ENCODE measurements around the gene EDIL3. TPM values are rescaled to one million over a fixed set of nuclear protein-coding genes. Genes with fewer than 3 reads are reported as not detected.
"Not testable (repeated sequence)": the region's sequence is repeated elsewhere in the genome, so short reads cannot be mapped to it uniquely, and the experiment has no call there.

Gene EDIL3
- total RNA-seq, 3 donors from 2014 or later: 29.7 to 39.8 (median 39.6) TPM

DNA sequence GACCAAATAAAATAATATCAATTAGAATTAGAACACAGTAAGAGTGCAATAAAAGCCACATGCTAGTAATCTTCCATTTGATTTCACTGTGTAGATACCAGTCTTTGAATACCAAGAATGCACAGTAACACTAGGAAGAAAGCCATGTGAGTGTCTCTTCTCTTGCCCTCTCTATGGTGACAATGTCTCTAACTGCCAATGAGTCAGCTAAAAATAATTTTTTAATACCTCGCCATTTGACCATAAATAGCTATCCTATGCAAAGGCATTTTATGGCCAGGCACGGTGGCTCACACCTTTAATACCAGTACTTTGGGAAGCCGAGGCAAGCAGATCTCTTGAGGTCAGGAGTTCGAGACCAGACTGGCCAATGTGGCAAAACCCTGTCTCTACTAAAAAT lies 30.6 kb downstream of the EDIL3 start:
- no peaks in the 10 kb centered on the region for H3K36me3 ChIP-seq (ENCODE audit: low read depth)
- no peak overlapping the region for H3K4me3 ChIP-seq
- no peaks in the 10 kb centered on the region for H3K9me3 ChIP-seq
- no peak for DNase-seq
- no peaks in the 10 kb centered on the region for H3K4me1 ChIP-seq (ENCODE audit: low read depth)
- ATAC-seq: no peak
- intact Hi-C loops (cut with DNase I, micrococcal nuclease): no loop called here
- TF ChIP-seq, protein P1, sequence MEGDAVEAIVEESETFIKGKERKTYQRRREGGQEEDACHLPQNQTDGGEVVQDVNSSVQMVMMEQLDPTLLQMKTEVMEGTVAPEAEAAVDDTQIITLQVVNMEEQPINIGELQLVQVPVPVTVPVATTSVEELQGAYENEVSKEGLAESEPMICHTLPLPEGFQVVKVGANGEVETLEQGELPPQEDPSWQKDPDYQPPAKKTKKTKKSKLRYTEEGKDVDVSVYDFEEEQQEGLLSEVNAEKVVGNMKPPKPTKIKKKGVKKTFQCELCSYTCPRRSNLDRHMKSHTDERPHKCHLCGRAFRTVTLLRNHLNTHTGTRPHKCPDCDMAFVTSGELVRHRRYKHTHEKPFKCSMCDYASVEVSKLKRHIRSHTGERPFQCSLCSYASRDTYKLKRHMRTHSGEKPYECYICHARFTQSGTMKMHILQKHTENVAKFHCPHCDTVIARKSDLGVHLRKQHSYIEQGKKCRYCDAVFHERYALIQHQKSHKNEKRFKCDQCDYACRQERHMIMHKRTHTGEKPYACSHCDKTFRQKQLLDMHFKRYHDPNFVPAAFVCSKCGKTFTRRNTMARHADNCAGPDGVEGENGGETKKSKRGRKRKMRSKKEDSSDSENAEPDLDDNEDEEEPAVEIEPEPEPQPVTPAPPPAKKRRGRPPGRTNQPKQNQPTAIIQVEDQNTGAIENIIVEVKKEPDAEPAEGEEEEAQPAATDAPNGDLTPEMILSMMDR (IDR thresholded peaks at IDR 0.05): no peak

- intact Hi-C loops (cut with DNase I, micrococcal nuclease): no loop called here
- no peak overlapping the region for H3K4me3 ChIP-seq
- no peak for ATAC-seq
- DNase-seq: no peak
- H3K36me3 ChIP-seq (ENCODE audit: low read depth): no peaks in the 10 kb centered on the region
- H3K9me3 ChIP-seq: no peaks in the 10 kb centered on the region
- TF ChIP-seq, protein P1 (IDR thresholded peaks at IDR 0.05): no peak
- no peaks in the 10 kb centered on the region for H3K4me1 ChIP-seq (ENCODE audit: low read depth)
Measured at GRCh38 chr5:84344788-84345187, 39.9 kb downstream of the EDIL3 start.

DNA sequence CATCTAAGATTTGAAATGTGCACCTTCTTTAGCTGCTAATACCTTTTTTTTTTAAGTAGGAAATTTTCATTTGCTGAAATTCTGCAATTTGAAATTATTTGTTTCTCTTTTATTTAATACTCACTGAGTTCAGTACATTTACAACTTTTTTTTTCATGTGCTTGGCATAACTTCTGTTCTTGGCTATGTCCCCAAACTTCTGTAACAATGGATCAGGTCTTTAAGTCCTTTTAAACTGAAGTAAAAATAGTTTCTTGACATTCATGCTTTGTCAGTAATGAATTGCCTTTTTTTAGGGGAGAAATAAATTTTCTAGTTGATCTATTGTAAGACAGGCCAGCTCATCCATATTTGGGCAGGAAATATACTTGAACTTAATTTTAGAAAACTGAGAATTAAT lies 41.5 kb downstream of the EDIL3 start:
- ATAC-seq (no peak), DNase-seq (no peak)
- TF ChIP-seq, protein P1 (IDR thresholded peaks at IDR 0.05): no peak
- no peaks in the 10 kb centered on the region for H3K9me3 ChIP-seq
- no peaks in the 10 kb centered on the region for H3K36me3 ChIP-seq (ENCODE audit: low read depth)
- H3K4me1 ChIP-seq (ENCODE audit: low read depth): no peaks in the 10 kb centered on the region
- H3K4me3 ChIP-seq: no peak overlapping the region
- intact Hi-C loops (cut with DNase I, micrococcal nuclease): no loop called here

DNA sequence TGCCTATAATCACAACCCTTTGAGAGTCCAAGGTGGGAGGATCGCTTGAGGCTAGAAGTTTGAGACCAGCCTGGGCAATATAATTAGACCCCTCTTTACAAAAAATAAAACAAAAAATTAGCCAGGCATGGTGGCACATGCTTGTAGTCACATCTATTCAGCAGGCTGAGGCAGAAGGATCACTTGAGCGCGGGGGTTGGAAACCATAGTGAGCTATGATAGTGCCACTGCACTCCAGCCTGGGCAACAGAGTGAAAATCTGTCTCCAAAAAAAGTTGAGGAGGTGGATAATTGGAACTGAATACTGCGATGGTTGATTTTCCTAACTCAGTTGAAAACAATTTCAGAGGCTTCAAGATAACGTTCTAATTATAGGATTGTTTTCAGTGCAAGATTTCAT lies 52.6 kb downstream of the EDIL3 start:
- no peaks in the 10 kb centered on the region for H3K36me3 ChIP-seq (ENCODE audit: low read depth)
- DNase-seq: no peak
- H3K4me3 ChIP-seq: no peak overlapping the region
- ATAC-seq: no peak
- intact Hi-C loops (cut with DNase I, micrococcal nuclease): no loop called here
- no peaks in the 10 kb centered on the region for H3K4me1 ChIP-seq (ENCODE audit: low read depth)
- TF ChIP-seq, protein P1 (IDR thresholded peaks at IDR 0.05): no peak
- H3K9me3 ChIP-seq: no peaks in the 10 kb centered on the region

GRCh38 chr5:84327591-84327990 lies 57.1 kb downstream of the EDIL3 start:
- Histone ChIP-seq H3K36me3 (ENCODE audit: low read depth) (no peaks in the 10 kb centered on the region), H3K4me1 (ENCODE audit: low read depth) (no peaks in the 10 kb centered on the region), H3K4me3 (no peak overlapping the region), H3K9me3 (peaks cover 4% of the 10 kb centered on the region)
- TF ChIP-seq, protein P1 (IDR thresholded peaks at IDR 0.05): no peak
- ATAC-seq: no peak
- intact Hi-C loops (cut with DNase I, micrococcal nuclease): no loop called here
- no peak for DNase-seq

DNA sequence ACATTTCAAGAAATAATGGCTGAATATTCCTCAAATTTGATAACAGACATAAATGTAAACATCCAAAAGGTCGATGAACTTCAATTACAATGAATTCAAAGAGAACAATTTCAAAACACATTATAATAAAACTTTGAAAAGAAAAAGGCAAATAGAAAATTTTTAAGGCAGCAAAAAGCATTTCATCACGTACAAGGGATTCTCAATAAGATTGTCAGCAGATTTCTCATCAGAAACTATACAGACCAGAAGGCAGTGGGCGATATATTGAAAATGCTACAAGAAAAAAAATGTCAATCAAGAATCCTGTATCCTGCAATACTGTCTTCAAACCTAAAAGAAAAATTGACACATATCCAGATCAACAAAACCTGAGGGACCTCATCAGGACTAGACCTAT lies 62.0 kb downstream of the EDIL3 start:
- Histone ChIP-seq H3K4me1 (ENCODE audit: low read depth) (no peaks in the 10 kb centered on the region), H3K9me3 (peaks cover 16% of the 10 kb centered on the region), H3K4me3 (no peak overlapping the region), H3K36me3 (ENCODE audit: low read depth) (no peaks in the 10 kb centered on the region)
- no peak for DNase-seq
- intact Hi-C loops (cut with DNase I, micrococcal nuclease): no loop called here
- TF ChIP-seq, protein P1 (IDR thresholded peaks at IDR 0.05): no peak
- no peak for ATAC-seq

- H3K4me3 ChIP-seq; DNase-seq; ATAC-seq; H3K4me1 ChIP-seq (ENCODE audit: low read depth); H3K36me3 ChIP-seq (ENCODE audit: low read depth); intact Hi-C loops (cut with DNase I, micrococcal nuclease): not testable (repeated sequence)
- H3K9me3 ChIP-seq: peaks cover 14% of the 10 kb centered on the region
Measured at GRCh38 chr5:84317826-84318225, 66.9 kb downstream of the EDIL3 start.

- H3K9me3 ChIP-seq; H3K36me3 ChIP-seq (ENCODE audit: low read depth); intact Hi-C loops (cut with DNase I, micrococcal nuclease); H3K4me1 ChIP-seq (ENCODE audit: low read depth); H3K4me3 ChIP-seq; ATAC-seq; DNase-seq: not testable (repeated sequence)
Measured at GRCh38 chr5:84312280-84312679, 72.4 kb downstream of the EDIL3 start.

DNA sequence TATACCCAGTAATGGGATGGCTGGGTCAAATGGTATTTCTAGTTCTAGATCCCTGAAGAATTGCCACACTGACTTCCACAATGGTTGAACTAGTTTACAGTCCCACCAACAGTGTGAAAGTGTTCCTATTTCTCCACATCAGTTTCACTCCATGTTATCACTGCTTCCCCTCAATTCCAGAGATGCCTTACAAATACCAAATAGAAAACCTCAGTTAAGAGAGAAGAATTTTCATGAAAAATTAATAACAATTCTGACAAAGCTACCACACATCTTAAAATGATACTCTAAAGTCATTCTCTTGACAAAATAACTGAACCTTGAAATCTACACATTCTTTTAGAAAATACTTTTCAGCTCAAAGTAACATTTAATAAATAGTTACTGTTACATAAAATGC lies 74.8 kb downstream of the EDIL3 start:
- ATAC-seq; intact Hi-C loops (cut with DNase I, micrococcal nuclease): not testable (repeated sequence)

More for the DNA sequence above, 74.8 kb downstream of the EDIL3 start:
- DNase-seq; H3K4me1 ChIP-seq (ENCODE audit: low read depth); H3K4me3 ChIP-seq; H3K36me3 ChIP-seq (ENCODE audit: low read depth); H3K9me3 ChIP-seq: not testable (repeated sequence)
